Superior temporal gyrus (tissue), 1 donor: Measurements from ENCODE around the gene TRMT61B.
A peak's percentile ranks its signal among the peaks of the same experiment; 100 is the strongest.

Experiments
- DNase-seq: peaks from one replicate; pipeline ENCODE4 v3.0.0-alpha.2; 2016; ENCODE audit errors: extremely low spot score

Gene TRMT61B

DNA sequence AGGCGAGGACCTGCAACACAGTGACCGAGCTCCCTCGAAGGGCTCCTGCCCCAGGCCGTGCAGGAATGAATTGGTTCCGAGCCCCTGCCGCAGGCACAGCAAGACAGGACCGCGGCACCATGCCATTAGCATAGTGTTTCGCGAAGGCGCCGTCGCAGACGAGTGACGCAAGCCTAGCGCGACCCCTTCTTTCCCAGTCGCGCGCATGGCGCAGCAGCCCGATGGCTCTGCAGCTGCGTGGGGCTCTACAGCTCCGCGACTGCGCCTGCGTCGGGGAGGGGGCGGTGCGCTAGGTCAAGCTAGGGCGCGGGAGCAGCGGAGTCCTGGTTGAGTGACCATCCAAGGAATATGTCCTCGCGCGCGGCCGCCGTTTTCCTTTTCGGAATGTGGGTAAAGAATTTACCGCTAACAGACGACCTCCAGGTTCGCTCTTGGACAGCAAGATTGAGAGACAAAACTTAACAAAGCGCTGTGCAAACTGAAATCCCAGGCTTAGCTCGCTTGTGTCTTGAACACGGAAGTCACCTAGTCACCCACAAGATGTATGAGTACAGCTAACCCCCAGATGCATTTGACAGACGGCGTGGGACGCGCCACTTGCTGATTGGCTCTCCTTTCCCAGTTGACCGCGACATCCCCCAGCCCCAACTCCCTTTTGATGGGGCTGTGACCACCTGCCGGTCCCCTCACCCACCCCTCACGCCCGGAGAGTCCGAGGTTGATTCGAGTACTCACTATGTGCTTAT, at the start of gene TRMT61B:
TRMT61B (minus strand) TSS at position 164 of the 746 bp plus-strand sequence; CDS start at position 132, 32 bp downstream.
- peak; percentile 97 for DNase-seq

DNA sequence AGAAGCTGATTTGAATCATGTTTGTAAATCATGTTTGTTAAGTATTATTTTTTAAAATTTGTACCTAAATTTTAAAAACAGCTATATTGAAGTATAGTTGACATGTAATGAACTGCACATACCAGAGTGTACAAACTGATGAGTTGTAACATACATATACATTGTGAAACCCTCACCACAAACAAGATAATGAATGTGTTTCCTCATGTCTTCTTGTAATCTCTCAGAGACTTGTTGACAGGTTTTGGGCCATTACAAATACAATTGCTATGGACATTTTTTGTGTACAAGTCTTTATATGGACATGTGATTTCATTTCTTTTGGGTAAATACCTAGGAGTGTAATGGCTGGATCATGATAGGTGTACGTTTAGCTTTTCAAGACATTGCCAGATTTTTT, 45.8 kb upstream of the TRMT61B start:
- DNase-seq = no peak

DNA sequence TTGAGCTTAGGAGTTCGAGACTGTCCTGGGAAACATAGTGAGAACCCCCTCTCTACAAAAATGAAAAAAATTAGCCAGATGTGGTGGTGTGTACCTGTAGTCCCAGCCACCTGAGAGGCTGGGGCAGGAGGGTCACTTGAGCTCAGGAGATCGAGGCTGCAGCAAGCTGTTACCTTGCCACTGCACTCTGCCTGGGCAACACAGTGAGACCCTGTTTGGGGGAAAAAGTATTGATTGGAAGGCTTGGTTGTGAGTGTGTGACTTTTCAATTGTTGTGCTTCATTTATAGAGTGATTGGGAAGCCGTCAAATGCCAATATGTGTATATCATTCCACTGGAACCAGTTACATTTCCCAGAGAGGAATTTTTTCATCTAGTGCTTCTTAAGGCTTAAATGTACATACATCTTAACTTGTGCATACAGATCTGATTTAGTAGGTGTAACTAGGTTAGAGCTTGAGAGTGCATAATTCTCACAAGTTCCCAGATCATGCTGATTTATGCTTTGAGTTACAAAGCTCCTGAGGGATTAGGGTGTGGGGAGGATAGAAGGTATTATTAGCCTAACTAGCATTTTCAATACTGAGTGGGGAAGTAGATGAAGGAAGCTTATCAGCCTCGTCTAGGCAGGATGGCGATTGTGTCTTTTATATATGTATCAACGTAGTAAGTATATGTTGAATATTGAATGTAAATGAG, 39.7 kb upstream of the TRMT61B start:
- DNase-seq = no peak

DNA sequence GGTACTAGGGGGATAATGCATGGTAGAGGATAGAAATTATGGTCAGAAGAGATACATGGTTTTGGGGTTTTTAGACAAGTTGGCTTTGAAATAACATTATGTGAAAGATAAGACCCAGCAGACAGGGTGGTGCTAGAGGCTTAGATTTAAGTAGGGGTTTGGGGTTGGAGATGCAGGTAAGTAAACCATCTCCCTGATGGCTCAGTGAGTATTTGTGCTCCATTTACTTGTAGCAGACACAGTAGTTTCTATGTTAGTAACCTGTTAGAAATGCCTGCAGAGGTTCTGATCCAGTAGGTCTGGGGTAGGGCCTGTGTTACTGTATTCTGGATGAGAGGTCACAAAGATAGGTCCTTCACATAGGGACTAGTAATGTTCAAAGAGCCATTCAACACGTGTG, 38.1 kb upstream of the TRMT61B start:
- no peak for DNase-seq

DNA sequence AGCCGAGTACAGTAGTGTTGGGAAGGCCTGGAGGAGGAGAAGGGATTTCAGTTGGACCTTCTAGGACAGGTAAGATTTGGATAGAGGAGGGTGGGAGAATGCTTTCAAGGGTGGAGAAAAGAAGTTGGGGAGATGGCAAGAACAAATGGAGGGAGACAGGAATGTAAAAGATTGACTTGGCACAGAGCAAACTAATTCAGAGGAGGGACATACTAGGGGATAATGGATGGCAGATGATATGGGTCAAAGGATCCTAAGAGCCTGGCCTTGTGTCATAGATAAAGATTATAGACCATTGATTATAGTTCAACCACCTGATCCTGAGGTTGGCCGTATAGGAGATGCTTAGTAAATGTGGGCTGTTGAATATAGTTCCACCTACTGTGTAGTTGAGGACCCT, 36.7 kb upstream of the TRMT61B start:
- no peak for DNase-seq

DNA sequence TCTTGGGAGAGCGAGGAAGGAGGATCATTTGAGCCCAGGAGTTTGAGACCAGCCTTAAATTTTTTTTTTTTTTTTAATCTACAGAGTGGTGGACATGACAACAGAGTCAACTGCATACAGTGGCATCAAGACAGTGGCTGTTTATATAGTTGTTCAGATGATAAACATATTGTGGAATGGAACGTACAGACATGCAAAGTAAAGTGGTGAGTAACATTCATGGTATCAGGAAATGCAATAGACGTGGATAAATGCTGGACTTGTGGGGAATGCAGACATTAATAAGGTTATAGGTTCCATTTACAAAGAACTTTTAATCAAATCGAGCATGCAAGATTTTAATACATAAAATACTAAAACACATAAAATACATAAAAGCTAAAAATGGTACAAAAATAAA, 36.3 kb upstream of the TRMT61B start:
- DNase-seq = no peak

DNA sequence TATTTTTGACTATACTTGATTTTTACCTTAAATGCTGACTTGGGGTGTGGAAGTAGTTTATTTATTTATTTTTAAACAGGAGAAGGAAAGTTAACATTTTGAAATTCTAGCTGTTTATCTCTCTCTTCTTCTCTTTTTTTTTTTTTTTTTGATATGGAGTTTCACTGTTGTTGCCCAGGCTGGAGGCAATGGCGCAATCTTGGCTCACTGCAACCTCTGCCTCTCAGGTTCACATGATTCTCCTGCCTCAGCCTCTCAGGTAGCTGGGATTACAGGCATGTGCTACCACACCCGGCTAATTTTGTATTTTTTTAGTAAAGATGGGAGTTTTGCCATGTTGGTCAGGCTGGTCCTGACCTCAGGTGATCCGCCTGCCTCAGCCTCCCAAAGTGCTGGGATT, 35.4 kb upstream of the TRMT61B start:
- no peak for DNase-seq

DNA sequence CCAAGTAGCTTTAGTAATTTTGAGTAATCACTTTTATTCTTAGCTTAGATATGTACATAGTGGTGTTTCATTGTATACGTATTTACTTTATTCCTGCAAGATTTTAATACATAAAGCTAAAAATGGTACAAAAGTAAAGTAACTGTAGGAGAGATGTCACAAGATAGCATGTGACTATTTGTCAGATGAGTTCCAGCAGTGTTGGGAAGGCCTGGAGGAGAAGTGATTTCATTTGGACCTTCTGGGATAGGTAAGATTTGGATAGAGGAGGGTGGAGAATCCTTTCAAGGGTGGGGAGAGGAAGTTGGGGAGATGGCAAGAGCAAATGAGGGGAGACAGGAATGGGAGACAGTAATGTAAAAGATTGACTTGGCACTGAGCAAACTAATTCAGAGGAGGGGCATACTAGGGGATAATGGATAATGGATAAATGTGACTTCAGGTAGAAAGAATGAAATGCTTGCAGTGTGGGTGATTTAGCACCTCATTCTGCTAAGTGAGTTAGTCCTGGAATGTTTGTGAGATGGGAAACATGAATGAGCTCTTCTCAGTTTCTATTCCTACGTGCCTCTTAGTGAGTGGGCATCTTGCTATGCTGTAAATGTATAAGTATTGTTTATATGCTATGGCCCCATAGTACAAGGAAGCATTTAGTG, 34.8 kb upstream of the TRMT61B start:
- no peak for DNase-seq

DNA sequence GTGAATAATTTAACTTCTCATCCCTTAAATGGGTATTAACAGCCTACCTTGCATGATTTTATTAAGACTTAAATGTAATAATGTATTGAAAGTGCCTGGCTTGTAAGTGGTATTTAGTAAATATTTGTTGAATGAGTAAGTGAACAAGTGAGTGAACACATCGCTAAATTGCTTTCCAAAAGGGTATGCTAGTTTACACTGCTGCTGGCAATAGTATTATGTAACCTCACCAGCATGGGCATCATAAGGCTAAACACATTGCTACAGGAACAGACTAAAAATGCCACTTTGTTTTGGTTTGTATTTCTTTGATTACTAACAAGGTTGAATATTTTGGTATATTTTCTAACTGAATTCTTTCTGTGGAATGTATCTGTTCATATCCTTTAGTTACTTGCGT, 34.2 kb upstream of the TRMT61B start:
- DNase-seq = no peak

DNA sequence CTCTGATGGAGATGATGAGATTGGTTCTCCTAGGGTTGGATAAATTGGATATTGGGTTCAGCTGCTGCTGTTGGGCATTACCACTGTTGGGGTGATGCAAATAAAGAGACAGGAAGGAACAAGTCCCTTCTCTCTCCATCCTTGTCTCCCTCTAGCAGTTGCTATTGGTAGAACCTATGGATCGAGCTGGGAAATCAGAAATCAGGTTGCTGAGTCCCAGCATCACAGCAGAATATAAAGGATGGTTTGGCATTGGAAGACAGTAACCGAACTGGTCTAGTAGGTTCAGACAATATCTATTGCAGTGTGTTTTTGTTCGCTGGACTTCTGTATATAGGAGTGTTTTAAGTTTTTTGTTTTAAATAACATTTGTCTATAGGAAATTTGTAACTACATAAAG, 32.5 kb upstream of the TRMT61B start:
- DNase-seq = no peak

DNA sequence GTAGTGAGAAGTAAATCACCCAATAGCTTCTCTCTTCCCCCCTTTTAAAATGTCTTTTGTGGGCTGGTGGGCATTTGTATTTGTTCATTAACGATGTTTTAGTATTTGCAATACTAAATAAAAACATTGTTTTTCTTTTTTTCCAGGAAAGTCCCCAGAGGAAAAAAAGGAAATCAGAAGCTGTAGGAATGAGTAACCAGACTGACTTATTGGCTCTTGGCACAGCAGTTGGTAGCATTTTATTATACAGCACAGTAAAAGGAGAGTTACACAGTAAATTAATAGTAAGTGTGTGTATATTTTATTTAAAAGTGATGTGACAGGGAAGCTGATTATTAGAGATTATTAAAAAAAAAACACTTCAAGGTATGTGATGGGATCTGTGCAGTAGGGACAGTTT, 31.7 kb upstream of the TRMT61B start:
- no peak for DNase-seq

DNA sequence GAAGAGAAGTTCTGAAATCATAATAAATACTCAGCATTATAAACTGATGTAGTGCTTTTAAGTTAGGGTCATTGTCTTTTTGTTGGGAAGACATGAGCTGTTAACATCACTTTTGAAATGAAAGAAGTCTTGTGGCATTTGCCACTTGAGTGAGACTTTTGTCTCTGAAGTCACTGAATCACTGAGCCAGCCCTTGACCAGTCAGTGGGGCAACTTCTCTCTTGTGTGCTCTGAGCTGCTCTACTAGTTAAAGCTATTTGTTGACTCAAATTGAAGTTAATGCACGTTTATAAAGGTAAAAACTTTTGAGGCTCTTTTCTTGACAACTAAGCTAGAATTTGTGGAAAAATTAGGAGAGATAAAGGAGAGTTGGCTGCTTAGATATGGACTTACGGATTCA, 31.1 kb upstream of the TRMT61B start:
- DNase-seq = no peak

DNA sequence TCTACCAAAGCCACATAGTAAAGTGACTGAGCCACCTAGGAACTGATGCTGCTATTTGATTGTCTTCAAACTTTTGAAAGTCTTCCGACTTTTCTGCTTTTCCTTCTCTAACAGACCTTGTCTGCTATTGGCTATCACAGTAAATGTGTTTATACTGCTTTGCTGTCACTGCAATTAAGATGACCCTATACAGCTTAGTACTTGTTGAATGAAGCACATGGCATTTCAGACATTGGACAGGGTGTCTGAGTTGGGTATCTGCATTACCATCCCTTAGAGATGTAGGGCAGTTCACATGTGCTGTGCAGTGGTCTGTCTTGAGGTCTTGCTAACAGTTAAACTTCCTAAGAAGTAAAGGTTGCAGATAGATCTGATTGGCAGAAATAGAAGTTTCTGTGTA, 27.9 kb upstream of the TRMT61B start:
- DNase-seq = no peak

DNA sequence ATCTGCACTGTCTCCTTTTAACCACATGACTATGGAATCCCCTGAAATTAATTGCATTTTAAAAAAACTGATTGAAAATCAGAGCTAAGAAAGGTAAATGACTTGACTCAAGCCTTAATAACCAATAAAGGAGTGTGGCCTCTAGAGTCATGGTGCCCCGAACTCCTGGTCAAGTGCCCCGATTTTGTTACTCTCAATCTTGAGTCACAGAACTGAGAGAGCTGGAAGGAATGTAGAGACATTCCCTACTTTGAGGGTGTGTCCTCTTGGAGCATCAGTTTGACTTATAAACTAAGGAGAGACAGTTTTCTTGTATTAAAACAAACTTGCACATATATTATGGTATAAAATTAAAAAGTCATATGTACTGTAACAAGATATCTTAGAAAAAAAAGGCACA, 26.8 kb upstream of the TRMT61B start:
- DNase-seq = no peak

DNA sequence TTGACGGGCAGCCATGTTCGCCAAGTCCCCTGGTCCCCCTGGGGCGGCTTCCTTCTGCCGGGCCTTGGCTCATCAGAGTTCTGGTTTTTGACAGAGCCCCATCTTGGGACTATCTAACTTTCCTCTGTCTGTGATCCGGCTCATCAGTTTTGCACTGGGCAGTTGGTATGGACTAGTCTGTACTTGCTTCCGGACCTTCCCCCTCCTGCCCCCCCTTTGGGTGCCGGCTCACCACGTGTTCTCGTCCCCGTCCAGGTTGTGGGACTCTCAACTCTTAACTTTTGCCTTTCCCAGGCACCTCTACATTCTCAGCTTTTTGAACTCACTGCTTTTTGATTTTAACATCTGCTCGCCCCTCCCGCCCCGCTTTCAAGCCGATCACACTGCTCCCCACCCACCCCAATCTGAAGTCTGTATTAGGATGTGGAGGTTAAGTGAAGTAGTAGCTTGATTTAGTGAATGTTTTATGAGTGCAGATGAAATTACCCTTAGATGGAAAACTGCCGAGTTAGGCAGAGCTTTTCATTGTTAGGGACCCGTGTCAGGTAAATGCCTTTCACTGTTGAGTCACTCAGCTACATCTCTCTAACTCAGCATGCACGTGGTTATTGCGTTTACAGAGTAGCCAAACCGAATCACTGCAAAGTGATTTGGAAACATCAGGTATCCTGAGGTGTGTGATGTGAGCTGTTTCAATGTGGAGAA, 25.2 kb upstream of the TRMT61B start:
- DNase-seq = no peak

DNA sequence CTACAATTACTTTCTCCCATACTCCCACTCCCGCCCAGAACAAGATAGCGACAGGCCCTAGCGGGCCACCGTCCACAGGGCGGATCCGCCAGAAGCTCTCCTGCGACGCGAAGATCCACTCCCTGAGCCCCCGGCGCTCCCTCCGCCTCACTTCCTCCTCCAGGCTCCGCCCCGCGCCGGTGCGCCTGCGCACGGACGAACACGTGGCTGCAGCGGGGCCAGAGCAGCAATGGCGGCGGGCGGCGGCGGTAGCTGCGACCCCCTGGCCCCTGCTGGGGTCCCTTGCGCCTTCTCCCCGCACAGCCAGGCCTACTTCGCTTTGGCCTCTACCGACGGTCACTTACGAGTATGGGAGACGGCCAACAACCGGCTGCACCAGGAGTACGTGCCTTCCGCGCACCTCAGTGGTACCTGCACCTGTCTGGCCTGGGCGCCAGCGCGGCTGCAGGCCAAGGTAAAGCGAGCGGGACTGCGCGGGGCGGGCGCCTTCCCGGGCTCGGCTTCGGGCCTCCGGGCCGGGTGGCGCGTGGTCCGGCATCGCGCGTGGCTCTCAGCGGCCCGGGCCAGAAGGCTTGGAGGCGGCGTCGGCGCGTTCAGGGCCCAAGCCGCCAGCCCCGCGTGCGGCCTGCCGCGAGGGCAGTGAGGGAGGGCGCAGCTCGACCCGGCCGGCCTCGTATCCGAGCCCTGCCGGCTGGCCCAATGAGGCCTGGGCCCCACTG, 24.5 kb upstream of the TRMT61B start, which contains the start of gene WDR43:
WDR43 (plus strand) TSS at position 198 of the 719 bp plus-strand sequence; CDS start at position 230, 32 bp downstream.
- peak; percentile 97 for DNase-seq

DNA sequence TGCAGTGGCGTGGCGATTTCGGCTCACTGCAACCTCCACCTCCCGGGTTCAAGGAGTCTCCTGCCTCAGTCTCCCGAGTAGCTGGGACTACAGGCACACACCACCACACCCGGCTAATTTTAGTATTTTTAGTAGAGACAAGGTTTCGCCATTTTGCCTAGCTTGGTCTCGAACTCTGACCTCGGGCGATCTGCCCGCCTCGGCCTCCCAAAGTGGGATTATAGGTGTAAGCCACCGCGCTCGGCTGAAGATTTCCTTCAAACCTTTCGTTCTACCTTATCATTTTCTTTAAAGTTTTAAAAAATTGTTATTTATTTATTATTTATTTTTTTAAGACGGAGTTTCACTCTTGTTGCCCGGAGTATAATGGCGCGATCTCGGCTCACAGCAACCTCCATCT, 23.4 kb upstream of the TRMT61B start:
- no peak for DNase-seq

DNA sequence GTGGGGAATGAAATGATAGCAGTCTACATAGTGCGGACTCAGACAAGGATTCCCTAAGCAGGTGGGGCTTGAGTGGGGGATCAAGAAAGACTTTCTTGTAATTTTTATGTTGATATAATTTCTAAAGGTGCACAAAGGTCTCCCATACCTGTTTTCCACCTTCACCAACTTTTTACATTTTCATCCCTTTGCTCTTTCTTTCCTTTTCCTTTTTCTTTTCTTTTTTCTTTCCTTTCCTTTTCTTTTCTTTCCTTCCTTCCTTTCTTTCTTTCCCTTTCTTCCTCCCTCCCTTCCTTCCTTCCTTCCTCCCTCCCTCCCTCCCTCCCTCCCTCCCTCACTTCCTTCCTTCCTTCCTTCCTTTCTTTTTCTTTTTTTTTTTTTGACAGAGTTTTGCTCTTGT, 10.1 kb upstream of the TRMT61B start:
- DNase-seq = no peak

DNA sequence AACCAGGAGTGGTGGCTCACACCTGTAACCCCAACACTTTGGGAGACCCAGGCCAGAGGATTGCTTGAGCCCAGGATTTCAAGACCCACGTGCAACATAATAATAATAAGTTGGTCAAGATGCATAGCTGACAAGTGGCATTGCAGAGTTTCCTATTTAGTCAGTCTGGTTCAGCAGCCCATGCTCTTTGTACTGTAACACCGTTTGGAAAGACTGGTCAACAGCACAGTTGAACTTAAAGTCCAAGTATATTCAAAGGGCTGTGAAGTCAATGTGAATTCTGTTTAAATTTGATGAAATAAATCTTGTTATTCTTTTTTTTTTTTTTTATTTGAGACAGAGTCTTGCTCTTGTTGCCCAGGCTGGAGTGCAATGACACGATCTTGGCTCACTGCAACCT, 1.5 kb upstream of the TRMT61B start:
- no peak for DNase-seq

DNA sequence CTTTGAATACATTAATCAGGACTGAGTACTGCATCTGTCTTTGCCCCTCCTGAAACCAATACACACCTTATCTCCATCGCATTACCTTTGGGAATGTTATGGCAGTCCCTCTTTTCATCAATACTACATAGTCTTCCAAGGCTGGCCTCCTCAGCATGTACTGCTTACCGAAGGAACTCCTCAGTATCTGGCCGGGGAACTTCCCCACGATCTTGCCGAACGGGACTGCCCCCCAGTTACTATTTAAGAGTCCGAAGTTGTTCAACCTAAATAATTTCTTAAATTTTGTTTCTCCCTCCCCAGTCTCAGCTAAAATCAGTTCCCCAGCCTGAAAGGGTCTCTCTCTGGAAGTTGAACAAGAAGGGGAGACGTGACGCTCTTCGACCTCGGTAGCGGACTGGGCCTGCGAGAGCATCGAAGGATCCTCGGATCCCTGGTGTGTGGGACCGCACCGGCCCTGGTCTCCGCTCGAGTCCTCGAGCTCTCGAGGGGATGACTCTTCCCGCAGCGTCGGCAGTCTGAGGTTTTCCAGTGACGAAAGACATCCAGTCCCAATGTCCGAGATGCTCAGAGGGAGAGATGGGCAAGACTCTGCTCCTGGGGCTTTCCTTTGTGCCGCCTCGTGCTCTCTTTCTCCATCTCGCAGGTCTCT, 489 bp downstream of the TRMT61B start:
- DNase-seq = no peak

DNA sequence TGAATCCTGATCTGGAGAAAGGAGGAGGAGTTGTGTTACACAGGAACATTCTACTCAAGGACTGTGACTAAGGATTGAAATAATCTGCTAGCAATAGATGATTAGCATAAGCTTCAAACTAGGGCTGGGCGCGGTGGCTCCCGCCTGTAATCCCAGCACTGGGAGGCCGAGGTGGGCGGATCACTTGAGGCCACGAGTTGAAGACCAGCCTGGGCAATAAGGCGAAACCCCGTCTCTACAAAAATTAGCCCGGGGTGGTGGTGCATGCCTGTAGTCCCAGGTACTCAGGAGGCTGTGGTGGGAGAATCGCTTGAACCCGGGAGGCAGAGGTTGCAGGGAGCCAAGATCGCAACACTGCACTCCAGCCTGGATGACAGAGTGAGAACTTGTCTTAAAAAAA, 1.5 kb downstream of the TRMT61B start:
- no peak for DNase-seq
